A549 treated with Mapracorat at 1 μM for 4 hours (cell line): ENCODE results near the gene HAPSTR1. TPM values are rescaled to one million over a fixed set of nuclear protein-coding genes. Genes with fewer than 3 reads are reported as not detected.

Source experiments
- total RNA-seq: library from RNA; stranded (reverse); fragments of 200-300 nt; extraction: Qiagen RNA extraction; gene quantifications from 5 replicates; pipeline ENCODE4 v1.2.3, GENCODE V29; 2022

The HAPSTR1 gene, protein sequence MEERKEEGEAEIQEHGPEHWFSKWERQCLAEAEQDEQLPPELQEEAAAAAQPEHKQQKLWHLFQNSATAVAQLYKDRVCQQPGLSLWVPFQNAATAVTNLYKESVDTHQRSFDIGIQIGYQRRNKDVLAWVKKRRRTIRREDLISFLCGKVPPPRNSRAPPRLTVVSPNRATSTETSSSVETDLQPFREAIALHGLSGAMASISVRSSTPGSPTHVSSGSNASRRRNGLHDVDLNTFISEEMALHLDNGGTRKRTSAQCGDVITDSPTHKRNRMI
- total RNA-seq, result 21.5 to 24.9 TPM (median 23.5 TPM) in 5 replicates

DNA sequence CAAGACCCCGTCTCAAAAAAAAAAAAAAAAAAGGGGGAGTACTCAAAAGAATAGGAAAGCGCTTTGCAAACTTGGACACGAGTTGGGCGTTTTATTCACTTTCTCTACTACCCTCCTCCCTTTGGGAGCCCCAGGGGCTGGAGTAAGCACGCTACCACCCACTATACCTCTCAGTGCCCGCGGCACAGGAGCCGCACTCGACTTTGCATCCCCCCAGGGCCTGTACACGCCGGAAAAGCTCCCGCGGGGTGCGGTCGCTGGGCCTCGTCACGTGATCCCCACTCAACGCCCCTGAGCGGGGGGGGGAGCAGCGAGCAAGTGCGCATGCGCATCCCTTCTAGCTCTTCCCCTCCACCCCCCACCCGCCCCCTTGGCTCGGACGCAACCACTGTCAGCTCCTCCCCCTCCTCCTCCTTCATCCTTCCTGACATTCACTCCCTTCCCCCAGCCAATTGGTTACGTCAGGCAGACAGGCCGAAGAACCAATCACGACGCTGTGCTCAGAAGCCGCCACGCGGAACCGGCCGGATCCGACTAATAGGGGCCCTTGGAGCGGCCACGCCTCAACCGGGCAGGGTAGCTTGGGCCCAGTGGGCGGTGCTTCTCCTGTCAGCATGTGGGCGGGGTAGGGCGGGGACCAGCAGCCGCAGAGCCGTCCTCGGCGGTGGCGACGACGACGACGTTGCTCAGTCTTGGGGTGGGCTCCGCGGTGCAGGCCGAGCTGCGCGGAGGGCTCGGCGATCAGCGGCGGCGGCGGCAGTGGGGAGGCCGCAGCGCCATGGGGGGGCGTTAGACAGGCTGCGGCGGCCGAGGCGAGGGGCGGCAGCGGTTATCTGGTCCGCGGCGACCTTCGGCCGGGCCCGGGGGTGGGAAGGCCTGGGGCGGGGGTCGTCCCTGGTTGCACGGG is at the start of gene HAPSTR1:
HAPSTR1 (plus strand) TSS at position 685 of the 907 bp plus-strand sequence. CDS start 401 bp downstream, outside the sequence.

Other genes starting within 250 kb of the HAPSTR1 start
- 138 to 158 TPM (median 146 TPM) in 5 replicates for gene CARHSP1, start 222.6 kb upstream of the HAPSTR1 start, total RNA-seq
- not detected in 5 replicates for gene LITAFD, start 209.3 kb upstream of the HAPSTR1 start, total RNA-seq
- 67.6 to 85.5 TPM (median 75.0 TPM) in 5 replicates for gene USP7, start 127.7 kb upstream of the HAPSTR1 start, total RNA-seq